ENCODE data around the gene DPP4.
"Not testable (repeated sequence)": the region's sequence is repeated elsewhere in the genome, so short reads cannot be mapped to it uniquely, and the experiment has no call there.

The DPP4 gene

DNA sequence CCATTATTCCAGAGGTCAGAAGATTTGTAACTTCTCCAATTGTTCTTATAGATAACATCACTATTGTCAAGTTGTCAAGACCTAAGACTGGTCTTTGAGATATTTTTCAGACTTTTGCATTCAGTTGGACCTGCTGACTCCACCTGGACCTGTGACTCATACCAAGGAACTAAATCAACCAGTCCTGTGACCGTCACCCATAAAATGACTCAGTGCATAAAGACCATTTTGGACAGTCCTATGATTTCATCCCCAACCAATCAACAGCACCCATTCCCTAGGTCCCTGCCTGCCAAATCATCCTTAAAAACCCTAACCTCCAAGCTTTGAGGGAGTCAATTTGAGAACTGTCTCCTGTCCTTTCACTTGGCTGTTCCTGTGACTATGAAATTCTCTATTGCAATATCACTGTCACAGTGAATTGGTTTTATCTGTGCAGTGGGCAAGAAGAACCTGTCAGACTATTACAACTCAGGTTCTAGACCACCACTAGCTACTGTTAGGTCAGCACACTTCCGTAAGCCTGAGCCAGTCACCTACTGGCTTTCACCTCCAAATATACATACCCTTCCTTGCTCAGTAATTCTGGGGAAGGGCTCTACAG is 17.1 kb downstream of the DPP4 start:
- no peak for DNase-seq

DNA sequence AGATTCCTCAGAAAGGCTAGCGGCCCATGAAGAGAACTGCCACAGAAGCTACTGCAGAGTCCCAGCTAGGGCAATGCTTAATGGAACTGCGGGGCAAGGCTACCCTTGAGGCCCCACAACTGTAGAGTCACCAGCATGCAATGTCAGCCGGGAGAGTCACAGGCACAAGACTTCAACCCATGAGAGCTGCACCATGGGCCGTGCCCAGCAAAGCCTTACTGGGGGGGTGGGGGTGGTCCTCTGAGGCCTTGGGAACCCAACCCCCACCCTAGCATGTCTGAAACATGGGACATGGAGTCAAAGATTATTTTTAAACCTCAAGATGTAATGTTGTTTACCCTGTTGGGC is 20.2 kb downstream of the DPP4 start:
- DNase-seq, result no peak

DNA sequence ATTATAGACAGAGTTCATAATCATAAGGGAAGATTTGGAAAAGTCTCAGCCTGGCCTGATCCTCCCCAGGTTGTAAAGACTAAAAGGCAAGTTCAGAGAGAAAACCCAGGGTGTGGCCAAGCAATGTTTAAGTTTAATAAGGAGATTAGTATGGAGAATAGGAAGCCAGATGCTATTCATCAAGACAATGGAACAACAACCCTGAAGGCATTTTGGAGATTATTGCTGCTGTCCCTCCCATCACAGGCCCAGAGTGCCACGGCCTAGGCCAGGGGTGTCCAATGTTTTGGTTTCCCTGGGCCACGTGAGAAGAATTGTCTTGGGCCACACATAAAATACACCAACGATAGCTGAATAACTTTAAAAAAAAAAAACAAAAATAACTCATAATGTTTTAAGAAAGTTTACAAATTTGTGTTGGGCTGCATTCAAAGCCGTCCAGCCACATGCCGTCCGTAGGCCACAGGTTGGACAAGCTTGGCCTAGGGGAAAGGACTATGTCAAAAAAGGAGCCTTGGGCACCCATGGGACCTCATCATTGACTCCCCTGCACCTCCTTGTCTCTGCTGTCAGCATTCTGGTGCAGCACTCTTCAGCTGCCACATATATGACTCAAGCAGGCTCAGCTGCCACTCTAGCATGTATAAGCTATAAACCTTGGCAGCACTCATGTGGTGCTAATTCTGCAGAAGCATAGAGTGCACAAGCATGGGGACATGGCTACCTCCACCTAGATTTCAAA is 20.8 kb downstream of the DPP4 start:
- DNase-seq, result no peak

DNA sequence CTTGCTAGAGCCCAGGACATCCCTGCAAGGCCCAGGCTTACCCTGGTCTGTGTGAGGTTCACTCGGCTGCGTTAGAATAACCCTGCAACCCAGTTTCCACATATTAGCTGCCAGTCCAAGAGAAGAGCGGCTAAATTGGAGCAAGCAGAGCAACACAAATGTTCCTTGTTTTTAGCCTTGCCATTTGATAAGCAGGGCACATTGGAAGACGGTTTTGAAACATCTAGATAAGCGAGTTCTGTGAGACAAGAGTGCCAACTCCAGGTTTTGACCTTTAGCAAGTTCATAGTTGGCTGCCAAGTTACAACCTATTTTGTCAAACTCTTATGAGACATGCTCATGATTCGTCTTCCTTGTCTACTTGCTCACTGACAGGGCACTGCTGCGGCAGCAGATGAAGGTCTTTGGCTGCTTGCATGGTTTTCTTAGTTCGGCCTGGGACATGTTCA is 23.5 kb downstream of the DPP4 start:
- DNase-seq, result no peak

DNA sequence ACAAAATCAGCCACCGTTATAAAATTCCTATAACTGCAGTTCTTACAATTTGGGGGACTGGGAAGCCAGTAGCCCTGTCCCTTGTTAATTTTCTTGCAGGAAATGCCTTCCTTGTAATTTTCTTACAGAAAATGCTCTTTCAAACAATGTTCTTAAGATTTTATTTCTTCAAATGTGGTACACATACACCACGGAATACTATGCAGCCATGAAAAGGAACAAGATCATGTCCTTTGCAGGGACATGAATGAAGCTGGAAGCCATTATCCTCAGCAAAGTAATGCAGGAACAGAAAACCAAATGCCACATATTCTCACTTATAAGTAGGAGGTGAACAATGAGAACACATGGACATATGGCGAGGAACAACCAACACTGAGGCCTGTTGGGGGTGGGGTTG is 24.9 kb downstream of the DPP4 start:
- DNase-seq, result not testable (repeated sequence)

DNA sequence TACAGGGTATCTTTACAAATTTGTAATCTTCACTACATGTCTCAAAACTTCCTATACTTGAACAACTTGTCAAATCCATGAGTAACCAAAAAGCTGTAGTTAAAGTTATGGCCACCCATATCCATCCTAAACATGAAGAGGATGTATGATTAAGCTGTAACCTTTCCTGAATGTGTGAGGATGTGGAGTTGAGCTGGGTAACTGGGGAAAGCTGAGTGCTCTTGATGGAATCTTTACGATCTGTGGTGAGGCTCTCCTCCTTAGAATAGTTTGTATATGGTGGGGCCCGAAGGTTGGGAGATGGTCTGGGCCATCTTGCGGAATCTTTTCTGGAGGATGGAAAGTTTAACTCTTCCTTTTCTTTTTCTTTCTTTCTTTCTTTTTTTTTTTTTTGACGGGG is 29.4 kb downstream of the DPP4 start:
- no peak for DNase-seq

DNA sequence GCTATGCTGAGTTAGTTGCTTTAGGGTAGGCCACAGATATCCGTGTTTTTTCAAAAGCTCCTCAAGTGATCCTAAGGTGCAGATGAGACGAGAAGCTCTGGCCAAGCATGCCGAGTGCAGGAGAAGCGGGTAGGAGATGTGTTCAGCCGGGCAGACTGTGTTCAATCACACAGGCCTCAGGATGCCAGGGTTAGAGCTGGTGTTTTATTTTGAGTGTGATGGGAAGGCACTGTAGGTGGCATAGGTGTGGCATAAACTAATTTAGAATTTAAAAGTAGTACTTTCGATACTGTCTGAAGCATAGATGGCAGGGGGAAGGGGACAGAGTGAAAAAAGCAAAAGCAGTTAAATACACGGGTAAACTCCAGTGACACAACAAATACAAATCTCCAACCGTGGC is 30.9 kb downstream of the DPP4 start:
- DNase-seq, result no peak

DNA sequence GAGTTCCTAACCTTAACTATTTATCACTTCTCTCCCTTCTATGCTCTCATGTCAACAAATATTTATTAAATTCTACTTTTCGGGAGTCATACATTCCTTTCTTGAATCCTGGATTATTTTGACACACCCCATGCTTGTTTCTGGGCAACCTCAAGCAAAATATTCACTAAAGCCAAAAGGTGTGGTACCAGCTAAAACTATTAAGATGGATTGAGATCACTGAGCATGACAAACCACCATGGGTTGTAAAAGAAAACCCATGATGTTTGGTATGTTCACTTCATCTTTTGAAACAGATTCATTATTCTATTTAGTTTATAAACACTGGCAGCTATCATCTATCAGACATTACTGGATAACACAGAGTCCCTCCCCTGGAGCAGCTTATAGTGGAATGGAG is 32.5 kb downstream of the DPP4 start:
- DNase-seq, result no peak

DNA sequence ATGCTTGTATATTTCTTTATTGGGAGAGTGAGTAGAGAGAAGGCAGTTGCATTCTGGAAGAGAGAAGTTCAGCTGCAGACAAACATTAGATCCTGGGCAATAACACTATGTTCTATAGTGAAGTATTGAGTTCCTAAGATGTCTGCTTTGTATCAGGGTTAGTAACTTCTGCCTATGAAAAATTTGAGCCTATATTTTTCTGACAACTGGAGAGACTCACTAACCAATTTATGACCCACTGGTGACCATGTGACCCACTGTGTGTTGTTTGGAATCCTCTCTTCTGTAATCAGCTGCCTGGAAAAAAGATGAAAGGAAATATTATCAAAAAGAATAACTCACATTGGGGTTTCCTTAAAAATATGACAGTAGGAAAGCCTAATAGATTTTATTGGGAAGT is 35.3 kb downstream of the DPP4 start:
- DNase-seq, result no peak

DNA sequence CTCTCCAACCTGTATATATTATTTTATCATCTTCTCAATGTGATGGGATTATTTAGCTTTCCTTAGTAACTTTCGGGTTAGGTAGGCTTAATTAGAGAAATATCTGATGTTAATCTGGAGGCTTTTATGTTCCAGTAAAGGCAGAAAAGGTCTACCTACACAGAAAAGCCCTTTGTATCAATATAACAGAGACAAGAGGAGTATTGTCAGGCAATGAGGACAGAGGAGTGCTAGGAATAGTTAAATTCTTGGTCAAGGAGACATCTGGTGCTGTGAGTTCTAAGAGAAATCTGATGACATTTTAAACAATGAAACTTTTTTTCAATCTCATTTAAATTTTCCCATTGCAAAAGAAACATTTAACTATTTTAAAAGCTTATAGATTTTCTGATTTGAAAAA is 36.1 kb downstream of the DPP4 start:
- DNase-seq, result no peak

DNA sequence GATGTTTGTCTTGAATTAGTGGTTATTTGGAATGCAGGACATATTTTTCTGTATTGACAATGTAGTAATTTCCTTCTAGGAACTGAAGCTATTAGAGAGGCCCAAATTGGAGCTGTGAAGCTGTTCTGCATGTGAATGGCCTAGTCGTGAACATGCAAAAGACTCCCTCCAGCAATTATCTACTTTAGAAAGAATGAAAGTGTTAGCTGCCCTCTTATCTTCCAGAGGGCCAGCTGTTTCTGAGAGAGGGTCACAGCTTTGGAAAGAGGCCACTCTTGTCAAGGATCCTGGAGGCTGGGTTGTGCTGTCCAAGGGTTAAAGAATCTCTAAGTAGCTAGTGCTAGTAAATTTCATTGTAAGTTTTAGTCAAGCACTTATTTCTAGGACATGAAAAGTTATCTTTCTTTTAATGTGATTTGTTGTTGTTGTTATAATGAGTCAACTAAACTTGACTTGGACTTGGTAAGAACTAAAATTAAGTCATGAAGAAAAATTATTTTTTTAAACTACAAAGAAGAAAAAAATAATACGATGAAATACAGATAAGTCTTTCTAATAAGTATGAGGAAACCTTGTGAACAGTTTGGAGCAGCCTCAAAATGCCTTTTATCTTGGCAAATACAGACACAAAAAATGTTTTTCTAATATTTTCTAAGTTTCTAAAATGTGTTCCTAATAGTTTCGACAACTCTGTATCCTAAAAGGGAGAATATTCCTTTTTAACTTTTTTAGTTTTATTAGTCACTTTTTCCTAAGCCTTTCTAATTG is 36.8 kb downstream of the DPP4 start:
- DNase-seq, result peak; percentile 21 to 67

DNA sequence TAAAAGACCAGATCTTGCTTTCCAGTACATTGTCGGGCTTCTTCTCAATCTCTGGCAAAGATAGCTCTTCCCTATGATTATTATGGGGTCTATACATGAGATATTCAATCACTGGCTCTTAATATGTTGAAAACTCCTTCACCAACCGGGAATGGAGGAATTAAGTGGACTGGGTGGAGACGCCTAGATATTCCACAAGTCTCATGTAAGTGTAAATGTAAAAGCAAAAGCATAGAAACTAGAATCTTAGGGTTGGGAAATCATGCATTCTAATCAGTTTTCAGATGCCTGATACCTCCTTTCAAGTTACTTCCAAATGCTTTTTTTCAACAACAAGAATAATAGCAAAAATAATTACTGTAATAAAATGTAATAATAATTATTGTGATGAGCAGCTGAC is 38.0 kb downstream of the DPP4 start:
- DNase-seq, result no peak

DNA sequence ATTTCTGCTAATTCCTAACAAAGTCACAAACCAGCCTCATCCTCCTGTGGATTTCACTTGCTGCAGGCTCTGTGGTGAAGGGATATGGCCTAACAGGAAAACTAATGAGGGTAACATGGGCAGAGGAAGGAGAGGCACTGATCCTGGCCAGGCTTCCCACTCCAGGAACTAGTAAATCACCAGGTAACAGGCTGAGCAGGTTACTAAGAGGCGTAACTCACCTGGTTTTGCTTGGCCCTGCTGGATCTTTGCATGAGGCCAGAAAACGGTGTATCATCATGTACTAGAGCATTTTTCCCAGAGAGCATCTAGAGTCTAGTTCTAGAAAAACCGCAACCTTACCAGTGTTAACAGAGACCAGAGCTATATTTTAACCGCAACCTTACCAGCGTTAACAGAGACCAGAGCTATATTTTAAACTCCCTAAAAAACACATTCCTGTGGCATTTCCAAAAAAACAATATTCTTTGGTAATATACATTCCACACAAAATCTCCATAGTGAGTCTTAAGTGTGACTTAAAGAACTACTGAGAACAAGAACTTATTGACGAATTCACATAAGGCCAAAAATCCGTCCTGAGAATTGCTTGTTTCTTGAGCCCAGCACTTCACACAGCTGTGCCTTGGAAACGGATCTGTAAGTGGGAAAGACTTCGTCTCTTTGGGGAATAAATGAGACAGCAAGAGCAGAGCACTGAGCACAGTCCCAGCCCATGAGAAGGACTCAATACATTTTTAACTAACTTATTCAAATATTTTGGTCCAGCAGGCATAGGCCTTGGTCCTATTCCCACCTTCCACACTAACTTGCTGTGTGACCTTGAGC is 43.4 kb downstream of the DPP4 start:
- DNase-seq, result no peak

DNA sequence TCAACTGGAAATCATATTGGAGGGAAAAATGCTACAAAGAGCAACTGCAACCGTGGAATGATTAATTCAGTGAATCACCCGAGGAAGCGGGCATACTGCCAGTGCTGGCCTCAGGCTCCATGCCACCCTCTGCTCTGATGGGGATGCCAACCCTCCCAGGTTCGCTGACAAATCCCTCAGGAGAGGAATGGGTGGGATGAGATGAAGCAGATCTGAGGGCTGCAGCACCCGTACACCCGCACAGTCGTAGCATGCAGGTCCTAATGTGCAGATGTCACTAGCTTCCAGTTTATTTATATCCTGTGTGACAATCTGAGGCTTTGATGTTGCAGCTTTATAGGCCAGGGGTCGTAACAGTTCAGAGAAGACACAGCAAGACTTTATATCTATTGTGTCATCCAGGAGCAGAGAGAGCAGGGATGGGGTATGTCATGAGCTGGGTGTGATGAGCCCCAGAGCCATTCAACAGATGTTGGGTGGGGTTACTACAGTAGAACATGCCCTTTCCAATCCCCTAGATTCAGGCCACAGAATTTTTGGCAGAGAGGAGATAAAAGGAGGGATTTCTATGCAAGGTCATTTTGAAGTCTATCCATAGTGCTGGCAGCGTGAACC is 44.6 kb downstream of the DPP4 start:
- DNase-seq, result no peak

DNA sequence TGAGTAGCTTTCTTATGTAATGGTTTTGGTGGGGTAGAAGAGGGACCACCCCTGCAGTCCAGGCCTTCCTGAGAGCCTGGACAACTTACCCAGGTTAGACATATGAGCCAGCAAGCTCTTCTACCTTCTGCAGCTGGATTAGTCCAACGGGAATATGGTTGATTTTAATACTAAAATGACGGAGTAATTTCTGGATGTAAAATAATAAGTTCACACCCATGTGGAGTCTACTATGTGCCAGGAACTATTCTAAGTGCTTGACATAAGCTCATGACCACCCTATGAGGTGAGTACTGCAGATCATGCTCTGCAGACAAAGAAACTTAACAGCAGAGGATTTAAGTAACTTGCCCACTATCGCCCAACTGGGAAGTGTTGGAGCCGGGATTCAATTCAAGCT is 45.5 kb downstream of the DPP4 start:
- DNase-seq, result no peak

DNA sequence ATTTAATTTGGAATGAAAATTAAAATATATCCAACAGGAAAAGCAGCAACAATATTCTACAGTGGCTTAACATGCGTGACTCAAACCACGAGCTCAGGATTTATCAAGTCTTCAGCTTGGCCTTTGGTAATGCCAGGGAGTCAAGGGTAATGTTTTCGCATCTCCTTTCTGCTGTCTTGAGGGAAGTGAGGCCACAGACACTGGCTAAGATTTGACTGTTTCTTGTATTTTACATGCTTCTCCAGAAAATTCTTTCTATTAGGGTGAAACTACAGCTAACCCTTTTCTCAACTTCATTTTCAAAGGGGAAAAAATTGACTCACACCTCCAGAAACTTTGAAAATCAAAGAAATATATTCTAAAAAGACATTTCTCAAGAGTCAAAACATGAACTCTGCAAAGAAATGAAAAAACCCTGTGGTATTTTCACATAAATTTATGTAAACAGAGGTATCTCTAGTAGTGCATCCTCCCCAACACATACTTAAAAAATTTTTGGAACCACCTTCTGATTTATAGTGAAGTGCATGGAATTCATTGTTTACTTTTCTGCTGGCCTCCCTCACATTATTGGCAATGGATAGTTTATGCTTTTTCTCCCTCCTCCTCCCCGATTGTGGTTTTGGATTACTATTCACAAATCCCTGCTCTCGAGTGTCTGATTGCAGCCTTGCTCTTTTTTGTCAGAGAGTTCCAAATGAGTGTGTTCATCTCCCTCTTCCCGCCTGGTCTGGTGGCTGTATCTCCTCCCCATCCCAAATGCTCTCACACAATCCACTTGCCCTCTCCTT is 48.7 kb downstream of the DPP4 start:
- peak in 1 of 2 experiments; percentile 24 for DNase-seq

DNA sequence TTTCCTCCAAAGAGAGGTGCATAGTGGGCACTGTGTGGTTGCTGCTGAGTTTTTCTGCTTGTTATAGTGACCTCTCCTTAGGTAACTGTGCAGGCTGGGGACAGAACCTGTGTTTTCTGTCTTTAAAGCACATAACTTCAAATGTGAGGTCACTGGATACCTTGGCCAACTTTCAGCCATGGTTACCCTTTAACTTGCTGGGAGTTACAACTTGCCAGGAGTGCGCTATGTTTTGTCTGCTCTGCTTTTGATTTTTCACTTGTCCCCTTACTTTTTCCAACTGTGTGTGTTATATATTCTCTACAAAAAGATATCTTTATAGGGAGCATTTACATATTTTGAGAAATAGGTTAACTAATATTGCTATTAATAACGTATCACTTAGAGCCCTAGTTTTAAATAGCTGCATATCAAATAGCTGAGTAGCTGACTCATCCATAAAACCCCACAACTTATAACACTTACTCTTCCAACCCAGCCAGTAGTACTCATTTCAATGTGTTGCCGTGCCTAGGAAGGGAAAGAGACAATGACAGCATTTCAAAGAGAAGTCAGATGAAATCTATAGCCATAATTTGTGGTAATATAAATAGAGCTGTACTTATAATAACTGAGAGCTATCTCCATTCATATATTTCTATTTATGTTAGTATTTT is 51.6 kb downstream of the DPP4 start:
- no peak for DNase-seq

DNA sequence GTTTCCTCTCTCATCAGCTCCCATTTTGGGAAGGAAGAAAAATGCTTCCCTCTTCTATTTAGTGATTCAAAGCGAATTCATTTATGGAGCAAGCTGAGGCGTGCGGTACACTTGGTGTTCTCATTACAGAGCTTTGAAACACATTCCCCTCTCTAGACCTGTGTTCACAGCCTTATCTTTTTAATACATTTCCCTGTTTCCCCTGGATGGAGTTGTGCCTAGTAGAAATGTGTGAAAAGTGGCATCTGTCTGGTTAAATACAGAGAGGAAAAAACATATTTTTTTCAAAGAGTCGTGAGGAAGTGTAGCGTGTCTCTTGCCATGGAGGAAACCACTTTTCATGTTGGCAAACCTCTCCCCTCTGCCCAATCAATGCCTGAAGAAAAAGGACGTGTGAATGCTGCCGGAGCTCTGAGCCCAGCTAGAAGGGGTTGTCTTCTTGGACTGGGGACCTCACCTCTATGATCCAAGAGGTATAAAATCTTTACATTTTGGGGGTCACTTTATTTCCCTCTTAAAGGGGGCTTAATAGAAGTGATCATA is 52.4 kb downstream of the DPP4 start:
- DNase-seq, result no peak

DNA sequence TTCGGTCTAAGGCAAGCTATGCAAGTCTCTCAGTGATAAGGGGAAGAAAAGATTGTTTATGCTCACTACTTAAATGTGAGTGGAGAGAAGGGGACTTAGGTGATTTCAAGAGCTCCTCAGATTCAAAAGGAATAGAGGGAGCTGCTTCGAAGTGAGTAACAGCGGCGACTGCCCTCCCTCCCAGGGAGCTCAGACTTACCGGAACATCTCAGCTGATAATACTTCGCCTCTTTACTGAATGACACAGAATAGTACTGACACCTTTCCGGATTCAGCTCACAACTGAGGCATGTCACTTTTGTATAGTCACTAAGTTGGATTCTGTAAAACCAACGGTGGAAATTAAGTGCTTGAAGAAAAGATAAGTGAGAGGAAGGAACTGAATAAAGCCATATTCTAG is 55.5 kb downstream of the DPP4 start:
- DNase-seq, result no peak

DNA sequence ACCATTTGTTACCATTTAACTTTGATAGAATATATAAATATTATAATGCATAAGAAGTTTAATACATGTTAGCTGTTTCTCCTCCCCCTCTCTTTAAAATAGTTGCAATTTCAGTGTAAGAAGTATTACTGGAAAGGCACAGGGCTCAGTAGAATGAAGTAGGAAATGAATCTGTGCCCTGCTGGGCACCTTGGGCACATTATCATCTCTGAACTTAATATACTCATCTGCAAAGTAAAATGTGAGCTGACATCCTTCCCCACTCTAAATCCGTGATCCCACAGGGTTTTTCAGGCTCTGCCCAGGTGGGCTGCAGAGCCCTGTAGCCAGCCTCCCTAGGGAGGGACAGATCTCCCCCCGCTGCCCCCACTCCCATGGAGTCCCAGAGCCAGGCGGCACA is 56.8 kb downstream of the DPP4 start:
- no peak for DNase-seq

DNA sequence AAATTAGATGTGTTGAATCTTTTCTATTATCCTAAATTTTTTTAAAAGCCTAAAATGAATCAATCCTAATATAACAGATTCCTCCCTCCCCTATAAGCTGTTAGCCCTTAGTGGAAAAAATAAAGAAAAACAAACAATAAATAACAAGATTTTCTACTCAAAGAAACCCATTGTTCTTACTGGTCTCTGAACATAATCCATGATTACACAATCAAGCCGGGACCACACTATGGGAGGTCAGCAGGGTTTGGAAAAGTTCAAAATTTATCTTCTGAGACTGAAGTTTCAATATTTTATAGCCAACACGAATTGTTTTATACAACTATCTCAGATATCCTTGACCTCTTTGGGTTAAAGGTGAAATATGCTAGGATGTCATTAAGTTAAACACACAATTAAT is 57.9 kb downstream of the DPP4 start:
- no peak for DNase-seq
